ENCODE results near the gene C16orf96.
A peak's percentile ranks its signal among the peaks of the same experiment; 100 is the strongest.

- TF ChIP-seq CTCF (IDR thresholded peaks at IDR 0.05) (peak; percentile 36 to 71 (median 71)), POLR2AphosphoS5 (IDR thresholded peaks at IDR 0.05; ENCODE audit: insufficient read depth in 1 of 2, low read depth in 1 of 2) (peak in 1 of 2 donors; percentile 21)
Measured at GRCh38 chr16:4506450-4506849, 49.7 kb upstream of the C16orf96 start.

Measured in vagina (tissue), 2 donors.